DOHH2 (cell line): Measurements from ENCODE around the gene GALK2.

Experiments used
- H3F3A ChIP-seq: fragments of 200-600 bp; sonication (generic), shearing (Covaris generic); 2 replicates; pipeline ENCODE4 v1.6.0; 2016; ENCODE audit warnings: antibody characterized with exemption, mild to moderate bottlenecking; ENCODE audit not compliant: control insufficient read depth, insufficient read depth
- H3K27ac ChIP-seq: fragments of 200-600 bp; sonication (generic); 2 replicates; pipeline ENCODE4 v1.5.1; 2014; ENCODE audit warnings: low read depth, mild to moderate bottlenecking, low read length, moderate library complexity
- H3K27me3 ChIP-seq: fragments of 200-600 bp; sonication (generic); 2 replicates; pipeline ENCODE4 v1.6.1; 2014; ENCODE audit warnings: mild to moderate bottlenecking, low read length, mixed read lengths; ENCODE audit not compliant: control insufficient read depth
- H3K36me3 ChIP-seq: fragments of 200-600 bp; sonication (generic); 2 replicates; pipeline ENCODE4 v1.6.1; 2014; ENCODE audit warnings: mild to moderate bottlenecking, low read length, moderate library complexity, mixed read lengths; ENCODE audit not compliant: control insufficient read depth
- H3K4me1 ChIP-seq: fragments of 200-600 bp; sonication (generic); 2 replicates; pipeline ENCODE4 v1.6.1; 2014; ENCODE audit warnings: mild to moderate bottlenecking, low read length, mixed read lengths; ENCODE audit not compliant: control insufficient read depth
- H3K4me2 ChIP-seq: fragments of 200-600 bp; sonication (generic); 2 replicates; pipeline ENCODE4 v1.6.0; 2014; ENCODE audit warnings: mild to moderate bottlenecking, low read length, moderate library complexity
- H3K4me3 ChIP-seq: fragments of 200-600 bp; sonication (generic); 2 replicates; pipeline ENCODE4 v1.5.1; 2014; ENCODE audit warnings: mild to moderate bottlenecking, low read length, mixed read lengths
- H3K79me2 ChIP-seq: fragments of 200-600 bp; sonication (generic); 2 replicates; pipeline ENCODE4 v1.6.1; 2014; ENCODE audit warnings: mild to moderate bottlenecking, low read length, mixed read lengths; ENCODE audit not compliant: control insufficient read depth
- H3K9me2 ChIP-seq: fragments of 200-600 bp; sonication (generic); replicated peaks from 2 replicates; pipeline ENCODE4 v1.6.1; 2014; ENCODE audit warnings: mild to moderate bottlenecking, low read length, mixed read lengths; ENCODE audit not compliant: control insufficient read depth
- H3K9me3 ChIP-seq: fragments of 200-600 bp; sonication (generic); 2 replicates; pipeline ENCODE4 v1.6.1; 2014; ENCODE audit warnings: antibody characterized with exemption, low read length, mixed read lengths; ENCODE audit not compliant: control insufficient read depth, insufficient read depth
- H4K20me1 ChIP-seq: fragments of 200-600 bp; sonication (generic); 2 replicates; pipeline ENCODE4 v1.6.0; 2014; ENCODE audit warnings: low read depth, mild to moderate bottlenecking, antibody characterized with exemption, low read length, moderate library complexity; ENCODE audit not compliant: control insufficient read depth, insufficient read depth
- CTCF ChIP-seq: fragments of 200-600 bp; sonication (generic); IDR thresholded peaks from one replicate; pipeline ENCODE4 v1.5.1; 2014; ENCODE audit warnings: antibody characterized with exemption, mild to moderate bottlenecking, low read depth, low read length; ENCODE audit not compliant: poor library complexity, severe bottlenecking
- EZH2phosphoT487 ChIP-seq: fragments of 200-600 bp; sonication (generic); IDR thresholded peaks from 2 replicates; pipeline ENCODE4 v1.6.1; 2017; ENCODE audit warnings: borderline replicate concordance, mild to moderate bottlenecking, antibody characterized with exemption, low read length, moderate library complexity, mixed read lengths

The GALK2 gene

GRCh38 chr15:49279521-49280456 is 109.7 kb downstream of the GALK2 start:
- Histone ChIP-seq H4K20me1 (no peaks in the 10 kb centered on the region), H3K4me3 (no peak overlapping the region), H3K4me1 (no peaks in the 10 kb centered on the region), H3K36me3 (no peaks in the 10 kb centered on the region), H3K27me3 (no peaks in the 10 kb centered on the region), H3K4me2 (no peak overlapping the region), H3K9me2 (no peaks in the 10 kb centered on the region), H3K9me3 (no peaks in the 10 kb centered on the region), H3K79me2 (no peaks in the 10 kb centered on the region), H3F3A (no peaks in the 10 kb centered on the region), H3K27ac (no peak overlapping the region)
- TF ChIP-seq CTCF (no peak), EZH2phosphoT487 (no peak)

GRCh38 chr15:49282366-49282765 is 112.3 kb downstream of the GALK2 start:
- Histone ChIP-seq H3K79me2 (no peaks in the 10 kb centered on the region), H3K4me3 (no peak overlapping the region), H3F3A (no peaks in the 10 kb centered on the region), H3K9me2 (no peaks in the 10 kb centered on the region), H3K27ac (no peak overlapping the region), H3K36me3 (peaks cover 6% of the 10 kb centered on the region; the same call in 1 of the 2 replicates), H4K20me1 (no peaks in the 10 kb centered on the region), H3K4me2 (no peak overlapping the region), H3K9me3 (no peaks in the 10 kb centered on the region), H3K27me3 (no peaks in the 10 kb centered on the region), H3K4me1 (no peaks in the 10 kb centered on the region)
- TF ChIP-seq CTCF: no peak
- no peak for TF ChIP-seq EZH2phosphoT487

GRCh38 chr15:49286649-49287404 is 116.8 kb downstream of the GALK2 start:
- no peak for TF ChIP-seq CTCF
- no peak overlapping the region for H3K4me2 ChIP-seq
- H3K27ac ChIP-seq: no peak overlapping the region
- H4K20me1 ChIP-seq: no peaks in the 10 kb centered on the region
- H3K27me3 ChIP-seq: no peaks in the 10 kb centered on the region
- no peaks in the 10 kb centered on the region for H3K4me1 ChIP-seq
- H3K36me3 ChIP-seq: peaks cover 10% of the 10 kb centered on the region
- no peaks in the 10 kb centered on the region for H3K9me2 ChIP-seq
- H3K4me3 ChIP-seq: no peak overlapping the region
- no peaks in the 10 kb centered on the region for H3K9me3 ChIP-seq
- H3K79me2 ChIP-seq: no peaks in the 10 kb centered on the region
- H3F3A ChIP-seq: no peaks in the 10 kb centered on the region
